NCI-H1417 (cell line): Measurements from ENCODE around the gene GDF7.

Experiments
- DNase-seq, 3 experiments: peaks; one replicate each; lab custom pipeline; 2025; lab: John Stamatoyannopoulos, UW

The GDF7 gene

GRCh38 chr2:20674309-20674965, 7.5 kb downstream of the GDF7 start:
- no peak for DNase-seq

- DNase-seq: no peak
These were observed 8.2 kb downstream of the GDF7 start for GRCh38 chr2:20674974-20675679.

- no peak for DNase-seq
These were observed 8.9 kb downstream of the GDF7 start for GRCh38 chr2:20675701-20676352.

GRCh38 chr2:20676353-20677215, 9.6 kb downstream of the GDF7 start:
- no peak for DNase-seq

- no peak for DNase-seq
These were observed 10.5 kb downstream of the GDF7 start for GRCh38 chr2:20677301-20678085.

GRCh38 chr2:20678086-20678395, 11.1 kb downstream of the GDF7 start:
- no peak for DNase-seq

- no peak for DNase-seq
These were observed 11.8 kb downstream of the GDF7 start for GRCh38 chr2:20678780-20679179.

GRCh38 chr2:20680744-20681375, 13.9 kb downstream of the GDF7 start:
- DNase-seq: no peak

GRCh38 chr2:20682167-20682920, 15.4 kb downstream of the GDF7 start:
- no peak for DNase-seq

GRCh38 chr2:20684581-20685063, 17.7 kb downstream of the GDF7 start:
- no peak for DNase-seq

- DNase-seq: no peak
These were observed 20.4 kb downstream of the GDF7 start for GRCh38 chr2:20687260-20687832.

- no peak for DNase-seq
These were observed 22.7 kb downstream of the GDF7 start for GRCh38 chr2:20689428-20690264.

GRCh38 chr2:20691076-20691734, 24.3 kb downstream of the GDF7 start:
- no peak for DNase-seq

- DNase-seq: no peak
These were observed 25.1 kb downstream of the GDF7 start for GRCh38 chr2:20692081-20692480.

GRCh38 chr2:20693317-20693716, 26.4 kb downstream of the GDF7 start:
- DNase-seq: no peak

GRCh38 chr2:20696366-20696765, 29.4 kb downstream of the GDF7 start:
- DNase-seq: no peak

GRCh38 chr2:20697322-20697934, 30.5 kb downstream of the GDF7 start:
- no peak for DNase-seq
